DMS53 (cell line): ENCODE measurements around the gene VWA3A.
"Not testable (repeated sequence)": the region's sequence is repeated elsewhere in the genome, so short reads cannot be mapped to it uniquely, and the experiment has no call there.

Source experiments
- DNase-seq: peaks from one replicate; lab custom pipeline; 2025; lab: John Stamatoyannopoulos, UW

Gene VWA3A

GRCh38 chr16:22132801-22133200, 40.5 kb downstream of the VWA3A start:
- DNase-seq = no peak

GRCh38 chr16:22138482-22138881, 46.1 kb downstream of the VWA3A start:
- no peak for DNase-seq

GRCh38 chr16:22139008-22139407, 46.7 kb downstream of the VWA3A start:
- peak; percentile 6 for DNase-seq

- no peak for DNase-seq
Observed at GRCh38 chr16:22139732-22140131, 47.4 kb downstream of the VWA3A start.

GRCh38 chr16:22141767-22142166, 49.4 kb downstream of the VWA3A start:
- DNase-seq = peak; percentile 39

- DNase-seq = no peak
Observed at GRCh38 chr16:22144520-22144919, 52.2 kb downstream of the VWA3A start.

GRCh38 chr16:22147853-22148252, 55.5 kb downstream of the VWA3A start:
- DNase-seq = no peak

GRCh38 chr16:22151246-22151998, 59.1 kb downstream of the VWA3A start:
- DNase-seq = no peak

- no peak for DNase-seq
Observed at GRCh38 chr16:22152316-22152715, 60.0 kb downstream of the VWA3A start.

- not testable (repeated sequence) for DNase-seq
Observed at GRCh38 chr16:22153078-22153477, 60.7 kb downstream of the VWA3A start.

GRCh38 chr16:22161401-22161800, 69.1 kb downstream of the VWA3A start:
- DNase-seq = no peak

- DNase-seq = peak; percentile 75
Observed at GRCh38 chr16:22161999-22162655, 69.8 kb downstream of the VWA3A start, which contains the start of gene SDR42E2. TSS of gene SDR42E2 (plus strand) at chr16:22162506. CDS start at chr16:22165583, 3,077 bp downstream.

- no peak for DNase-seq
Observed at GRCh38 chr16:22162656-22163009, 70.3 kb downstream of the VWA3A start.

- DNase-seq = peak; percentile 14
Observed at GRCh38 chr16:22163806-22164205, 71.5 kb downstream of the VWA3A start.

GRCh38 chr16:22164482-22164881, 72.1 kb downstream of the VWA3A start:
- DNase-seq = no peak

- no peak for DNase-seq
Observed at GRCh38 chr16:22165508-22166285, 73.4 kb downstream of the VWA3A start.

- DNase-seq = no peak
Observed at GRCh38 chr16:22171953-22172352, 79.6 kb downstream of the VWA3A start.

- not testable (repeated sequence) for DNase-seq
Observed at GRCh38 chr16:22172642-22173041, 80.3 kb downstream of the VWA3A start.

- DNase-seq = no peak
Observed at GRCh38 chr16:22174642-22175041, 82.3 kb downstream of the VWA3A start.

GRCh38 chr16:22177968-22178930, 85.9 kb downstream of the VWA3A start:
- DNase-seq = no peak

- DNase-seq = no peak
Observed at GRCh38 chr16:22181426-22181825, 89.1 kb downstream of the VWA3A start.

GRCh38 chr16:22181843-22182242, 89.5 kb downstream of the VWA3A start:
- no peak for DNase-seq
